Suprapubic skin (tissue), 3 donors: ENCODE data around the gene MYH11.

Experiments
- CTCF ChIP-seq, 2 donors: fragments of 200-600 bp in 1 of 2; fragments of 450-650 bp in 1 of 2; sonication (generic) in 1 of 2; IDR thresholded peaks; one replicate each; pipeline ENCODE4 v1.5.1; 2016 to 2019; ENCODE audit warnings: antibody characterized with exemption in 2 of 2, mild to moderate bottlenecking in 1 of 2, moderate library complexity in 1 of 2
- POLR2A ChIP-seq, 2 donors: fragments of 450-650 bp; IDR thresholded peaks; one replicate each; pipeline ENCODE4 v1.6.1; 2017; ENCODE audit warnings: antibody characterized with exemption in 2 of 2, mild to moderate bottlenecking in 2 of 2, moderate library complexity in 2 of 2

GRCh38 chr16:15880434-15881308, 23.8 kb upstream of the MYH11 start:
- TF ChIP-seq POLR2A (IDR thresholded peaks at IDR 0.05): no peak
- no peak for TF ChIP-seq CTCF (IDR thresholded peaks at IDR 0.05)
